GM12801 (cell line): ENCODE measurements around the gene TWIST2.

Experiments
- TF ChIP-seq, protein P1 (sequence below): IDR thresholded peaks from one replicate; pipeline ENCODE4 v1.5.1; 2011; ENCODE audit warnings: control low read depth; ENCODE audit not compliant: insufficient read length; ENCODE audit errors: extremely low read depth

Gene TWIST2

DNA sequence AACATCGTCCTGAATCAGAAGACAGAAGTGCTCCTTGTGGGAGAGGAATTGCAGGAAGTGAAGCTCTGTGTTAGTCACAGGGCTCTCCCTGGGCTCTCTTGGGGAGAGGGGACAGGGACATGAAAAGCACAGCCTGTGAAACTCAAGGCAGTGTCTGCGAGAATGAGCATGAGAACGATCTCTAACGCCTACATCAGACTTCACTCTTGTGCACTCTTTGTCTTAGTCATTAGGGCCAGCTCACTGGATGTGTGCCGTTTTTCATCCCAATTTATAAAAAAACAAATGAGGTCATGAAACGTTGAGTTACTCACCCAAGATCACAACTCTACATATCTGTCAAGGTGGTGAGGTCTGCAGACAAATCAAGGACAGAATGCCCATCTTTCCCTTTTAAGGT, 27.0 kb upstream of the TWIST2 start:
- TF ChIP-seq, protein P1, sequence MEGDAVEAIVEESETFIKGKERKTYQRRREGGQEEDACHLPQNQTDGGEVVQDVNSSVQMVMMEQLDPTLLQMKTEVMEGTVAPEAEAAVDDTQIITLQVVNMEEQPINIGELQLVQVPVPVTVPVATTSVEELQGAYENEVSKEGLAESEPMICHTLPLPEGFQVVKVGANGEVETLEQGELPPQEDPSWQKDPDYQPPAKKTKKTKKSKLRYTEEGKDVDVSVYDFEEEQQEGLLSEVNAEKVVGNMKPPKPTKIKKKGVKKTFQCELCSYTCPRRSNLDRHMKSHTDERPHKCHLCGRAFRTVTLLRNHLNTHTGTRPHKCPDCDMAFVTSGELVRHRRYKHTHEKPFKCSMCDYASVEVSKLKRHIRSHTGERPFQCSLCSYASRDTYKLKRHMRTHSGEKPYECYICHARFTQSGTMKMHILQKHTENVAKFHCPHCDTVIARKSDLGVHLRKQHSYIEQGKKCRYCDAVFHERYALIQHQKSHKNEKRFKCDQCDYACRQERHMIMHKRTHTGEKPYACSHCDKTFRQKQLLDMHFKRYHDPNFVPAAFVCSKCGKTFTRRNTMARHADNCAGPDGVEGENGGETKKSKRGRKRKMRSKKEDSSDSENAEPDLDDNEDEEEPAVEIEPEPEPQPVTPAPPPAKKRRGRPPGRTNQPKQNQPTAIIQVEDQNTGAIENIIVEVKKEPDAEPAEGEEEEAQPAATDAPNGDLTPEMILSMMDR: no peak

DNA sequence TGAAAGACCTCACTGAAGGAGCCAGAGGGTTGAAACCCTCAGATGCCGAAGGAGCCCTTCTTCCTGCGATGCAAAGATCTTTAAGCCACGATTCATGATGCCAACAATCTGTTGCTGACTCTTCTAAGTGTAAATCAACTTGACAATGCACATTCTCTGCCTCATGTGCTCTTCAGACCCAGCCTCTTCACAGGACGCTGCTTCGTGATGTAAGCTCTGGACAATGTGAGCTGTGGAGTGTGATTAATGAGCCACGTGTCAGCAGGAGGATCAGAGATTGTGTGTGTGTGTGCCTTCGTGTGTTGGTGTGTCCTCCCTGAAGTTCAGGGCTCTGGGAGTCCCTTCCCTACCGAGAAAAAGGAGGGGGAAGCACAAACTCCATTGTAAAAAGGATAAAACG, 26.5 kb upstream of the TWIST2 start:
- TF ChIP-seq, protein P1: no peak

GRCh38 chr2:238821944-238822670, 25.8 kb upstream of the TWIST2 start:
- TF ChIP-seq, protein P1: no peak

DNA sequence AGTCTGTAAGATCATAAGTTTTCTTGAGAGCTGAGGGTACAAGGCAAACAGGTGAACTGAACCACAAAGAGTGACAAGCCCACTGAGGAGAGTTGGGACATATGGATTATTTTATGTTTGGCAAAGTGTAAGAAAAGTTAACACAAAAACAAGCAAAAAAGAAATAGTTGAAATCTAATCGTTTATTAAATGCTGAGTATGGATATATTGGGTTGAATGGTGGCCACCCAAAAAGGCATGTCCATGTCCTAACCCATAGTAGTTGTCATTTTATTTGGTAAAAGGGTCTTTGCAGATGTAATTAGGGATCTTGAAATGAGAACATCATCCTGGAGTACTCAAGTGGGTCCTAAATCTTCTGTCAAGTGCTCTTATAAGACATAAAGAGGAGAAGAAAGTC, 24.9 kb upstream of the TWIST2 start:
- TF ChIP-seq, protein P1: no peak

GRCh38 chr2:238831177-238831576, 16.7 kb upstream of the TWIST2 start:
- TF ChIP-seq, protein P1: no peak

GRCh38 chr2:238834982-238835381, 12.9 kb upstream of the TWIST2 start:
- TF ChIP-seq, protein P1: no peak

DNA sequence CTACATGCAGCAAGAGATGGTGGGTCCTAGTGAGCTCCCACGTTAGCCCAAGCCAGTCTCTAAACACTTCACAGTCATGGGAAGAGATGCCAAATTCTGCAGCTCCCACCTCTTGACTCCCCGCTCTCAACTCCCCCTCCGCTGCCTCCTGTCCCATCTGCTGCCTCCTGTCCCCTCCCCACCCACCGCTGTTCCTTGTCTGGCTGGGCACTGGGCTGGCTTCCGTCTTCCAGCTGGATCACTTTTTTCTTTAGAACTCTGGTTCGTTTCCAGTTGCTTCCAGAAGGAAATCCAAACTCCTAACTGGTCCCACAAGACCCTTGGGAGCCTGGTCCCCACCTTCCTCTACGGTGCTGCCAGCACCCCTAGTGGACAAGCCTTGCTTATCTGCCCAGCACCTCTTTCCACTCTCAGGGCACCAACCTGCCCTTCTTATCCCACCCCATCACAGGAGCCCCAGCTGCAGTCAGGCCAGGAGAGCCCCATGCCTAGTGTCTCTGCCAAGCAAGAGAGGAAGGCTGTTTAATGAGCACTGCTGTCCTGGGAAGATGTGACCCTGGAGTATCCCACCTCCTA, 12.1 kb upstream of the TWIST2 start:
- TF ChIP-seq, protein P1: no peak
